ENCODE measurements around the gene FAR2.
"Not testable (repeated sequence)": the region's sequence is repeated elsewhere in the genome, so short reads cannot be mapped to it uniquely, and the experiment has no call there.

FAR2 gene

GRCh38 chr12:29155079-29155478, 6.0 kb downstream of the FAR2 start:
- no peak for DNase-seq

DNA sequence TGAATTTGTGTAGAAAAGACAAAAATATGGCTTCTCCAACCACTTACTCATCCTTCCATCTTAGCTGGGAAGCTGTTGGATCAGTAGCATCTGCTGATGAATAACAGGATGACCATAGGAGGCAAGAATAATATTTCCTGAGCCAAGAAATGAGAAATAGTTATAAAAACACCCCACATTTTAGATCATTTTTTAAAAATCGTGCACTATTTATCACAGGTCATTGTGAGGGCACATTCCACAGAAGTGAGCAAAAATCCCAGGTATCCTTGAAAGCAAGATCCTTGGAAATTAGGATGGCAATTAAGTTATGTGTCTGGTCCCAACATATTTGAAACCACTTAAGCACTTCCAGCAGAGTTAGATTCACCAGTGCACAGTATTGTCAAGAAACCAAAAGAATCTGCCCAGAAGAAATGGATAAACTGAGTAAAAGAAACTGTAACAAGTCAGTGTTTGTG, 8.4 kb downstream of the FAR2 start:
- DNase-seq, result no peak

DNA sequence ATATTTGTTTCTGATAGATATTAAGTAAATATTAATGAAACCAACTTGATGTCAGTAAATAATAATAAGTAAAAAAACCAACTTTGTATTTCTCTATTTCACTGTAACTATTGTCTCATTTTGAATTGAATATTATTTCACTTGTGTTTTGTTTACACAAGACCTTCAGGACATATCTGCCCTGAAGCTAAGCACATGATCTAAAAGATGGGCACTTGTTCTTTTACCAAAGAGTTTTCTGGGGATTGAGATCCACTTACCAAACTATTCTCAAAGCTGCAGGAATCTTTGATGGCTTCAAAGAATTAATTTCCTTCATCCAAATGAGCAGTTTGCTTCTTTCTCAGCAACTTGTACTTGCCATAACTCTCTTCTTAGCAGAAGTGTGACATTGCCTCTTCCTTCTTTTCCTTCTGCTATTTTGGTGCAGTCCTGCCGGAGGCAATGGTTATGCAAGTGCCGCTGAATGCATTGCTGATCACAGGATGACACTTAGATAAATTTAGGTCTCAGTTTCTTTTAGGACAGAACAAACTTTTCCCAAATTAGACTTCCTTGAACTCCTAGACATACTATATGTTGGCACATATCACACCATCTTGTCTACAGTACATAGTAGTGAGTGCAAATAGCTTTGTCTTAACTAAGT, 9.2 kb downstream of the FAR2 start:
- no peak for DNase-seq

DNA sequence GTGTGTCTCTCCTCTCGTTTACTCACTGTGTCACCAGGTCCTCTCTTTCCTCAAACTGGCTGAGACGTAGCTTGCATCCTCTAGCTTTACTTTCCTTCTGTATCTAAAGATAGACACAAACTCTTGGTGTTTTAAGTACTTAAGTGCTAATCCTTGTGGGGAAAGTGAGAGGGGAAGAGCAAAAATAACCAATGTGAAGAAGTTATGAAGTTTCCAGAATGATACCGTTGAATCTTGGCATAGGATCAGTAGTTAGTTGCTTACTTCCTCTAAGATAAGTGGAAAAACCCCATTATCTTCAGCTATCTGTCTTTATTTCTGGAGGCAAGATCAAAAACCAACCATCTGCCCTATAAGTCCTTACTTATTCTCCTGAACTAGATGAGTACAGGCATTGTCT, 10.6 kb downstream of the FAR2 start:
- no peak for DNase-seq

- DNase-seq, result no peak
Measured at GRCh38 chr12:29160230-29160629, 11.2 kb downstream of the FAR2 start.

GRCh38 chr12:29163146-29163545, 14.1 kb downstream of the FAR2 start:
- no peak for DNase-seq

GRCh38 chr12:29164477-29165393, 15.7 kb downstream of the FAR2 start:
- DNase-seq, result no peak

GRCh38 chr12:29167445-29167844, 18.4 kb downstream of the FAR2 start:
- no peak for DNase-seq

DNA sequence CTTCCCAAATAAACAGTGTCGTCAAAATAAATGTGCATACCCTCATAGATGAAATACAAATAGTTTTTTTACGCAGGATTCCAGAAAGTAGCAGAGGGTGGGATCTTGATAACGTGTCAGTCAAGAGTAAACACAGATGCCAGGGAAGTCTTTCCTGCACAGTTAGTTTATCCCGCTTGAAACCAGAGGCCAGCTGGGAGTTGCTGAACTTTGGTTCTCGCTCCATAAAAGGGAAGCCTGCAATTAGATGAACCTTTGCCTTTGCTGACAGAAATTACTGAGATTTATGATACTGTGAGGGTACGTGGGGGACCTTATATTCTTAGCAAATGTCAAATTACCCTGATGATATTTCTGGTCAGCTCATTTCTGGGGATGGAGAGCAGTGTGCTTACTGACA, 18.9 kb downstream of the FAR2 start:
- DNase-seq, result no peak

GRCh38 chr12:29169978-29170377, 20.9 kb downstream of the FAR2 start:
- DNase-seq, result not testable (repeated sequence)

GRCh38 chr12:29170478-29171084, 21.5 kb downstream of the FAR2 start:
- not testable (repeated sequence) for DNase-seq

DNA sequence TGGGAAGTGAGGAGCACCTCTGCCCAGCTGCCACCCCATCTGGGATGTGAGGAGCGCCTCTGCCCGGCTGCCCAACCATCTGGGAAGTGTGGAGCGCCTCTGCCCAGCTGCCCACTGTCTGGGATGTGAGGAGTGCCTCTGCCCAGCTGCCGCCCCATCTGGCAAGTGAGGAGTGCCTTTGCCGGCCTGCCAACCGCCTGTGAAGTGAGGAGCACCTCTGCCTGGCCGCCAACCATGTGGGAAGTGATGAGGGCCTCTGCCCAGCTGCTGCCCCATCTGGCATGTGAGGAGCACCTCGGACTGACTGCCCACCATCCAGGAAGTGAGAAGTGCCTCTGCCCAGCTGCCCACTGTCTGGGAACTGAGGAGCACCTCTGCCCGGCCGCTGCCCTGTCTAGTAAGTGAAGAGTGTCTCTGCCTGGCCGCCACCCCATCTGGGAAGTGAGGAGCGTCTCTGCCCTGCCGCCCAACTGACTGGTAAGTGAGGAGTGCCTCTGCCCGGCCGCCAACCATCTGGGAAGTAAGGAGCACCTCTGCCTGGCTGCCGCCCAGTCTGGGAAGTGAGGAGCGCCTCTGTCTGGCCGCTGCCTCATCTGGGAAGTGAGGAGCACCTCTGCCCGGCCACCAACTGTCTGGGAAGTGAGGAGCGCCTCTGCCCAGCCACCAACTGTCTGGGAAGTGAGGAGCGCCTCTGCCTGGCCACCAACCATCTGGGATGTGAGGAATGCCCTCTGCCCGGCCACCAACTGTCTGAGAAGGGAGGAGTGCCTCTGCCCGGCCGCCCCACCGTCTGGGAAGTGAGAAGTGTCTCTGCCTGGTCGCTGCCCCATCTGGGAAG, 22.6 kb downstream of the FAR2 start:
- no peak for DNase-seq

- DNase-seq, result no peak
Measured at GRCh38 chr12:29176941-29177340, 27.9 kb downstream of the FAR2 start.

- DNase-seq, result not testable (repeated sequence)
Measured at GRCh38 chr12:29182247-29182646, 33.2 kb downstream of the FAR2 start.

DNA sequence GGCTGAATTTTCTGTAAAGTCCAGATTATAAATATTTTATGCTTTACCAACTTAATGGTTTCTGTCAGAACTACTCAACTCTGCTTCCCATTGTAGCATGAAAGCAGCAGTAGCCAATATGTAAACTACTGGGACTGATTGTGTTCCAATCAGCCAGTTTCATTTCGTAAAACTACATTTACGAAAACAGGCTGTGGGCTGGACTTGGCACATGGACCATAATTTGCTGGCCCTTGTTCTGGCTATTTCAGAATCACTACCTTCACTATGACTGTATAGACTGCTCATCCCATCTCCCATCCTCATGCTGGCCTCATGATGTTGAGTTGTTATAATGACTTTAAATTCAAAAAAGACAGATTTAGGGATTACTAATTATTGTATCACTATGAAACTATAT, 38.7 kb downstream of the FAR2 start:
- DNase-seq, result no peak

GRCh38 chr12:29191267-29191850, 42.3 kb downstream of the FAR2 start:
- DNase-seq, result no peak

GRCh38 chr12:29198901-29199300, 49.8 kb downstream of the FAR2 start:
- DNase-seq, result no peak

DNA sequence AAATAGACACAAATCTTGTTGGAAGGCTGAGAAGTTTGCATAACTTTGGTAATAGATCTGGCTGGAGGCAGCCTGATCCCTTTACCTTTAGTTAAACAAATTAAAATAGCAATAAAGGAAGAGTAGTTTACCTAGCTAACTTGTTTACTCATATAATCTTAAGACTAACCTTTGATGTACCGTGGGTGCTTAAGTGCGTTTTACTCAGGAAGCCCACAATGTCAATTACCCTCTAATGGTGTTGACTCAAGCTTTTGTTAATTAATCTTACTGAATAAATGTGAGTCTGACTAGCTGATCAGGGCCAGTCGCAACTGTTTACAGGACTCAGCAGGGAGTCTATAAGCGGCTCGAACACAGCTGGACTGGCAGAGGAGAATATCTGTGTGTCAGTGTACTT, 51.5 kb downstream of the FAR2 start:
- DNase-seq, result peak; percentile 88

DNA sequence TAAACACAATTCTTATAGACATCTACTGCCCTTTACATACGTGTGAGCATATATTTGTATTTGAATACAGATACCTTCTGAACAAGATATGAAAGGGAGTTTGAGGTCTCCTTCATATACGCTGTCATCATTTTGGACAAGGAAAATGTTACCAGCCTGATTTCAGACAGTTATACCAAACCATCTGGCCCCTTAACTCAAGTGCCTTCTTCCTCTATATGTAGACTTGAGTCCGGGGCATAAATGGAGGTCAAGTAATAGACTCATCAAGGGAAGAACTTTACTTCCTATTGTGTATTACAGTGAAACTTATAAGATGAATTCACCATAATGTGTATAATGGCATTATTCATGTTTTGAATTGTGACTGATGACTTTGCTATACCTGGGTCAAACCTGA, 52.2 kb downstream of the FAR2 start:
- DNase-seq, result no peak

DNA sequence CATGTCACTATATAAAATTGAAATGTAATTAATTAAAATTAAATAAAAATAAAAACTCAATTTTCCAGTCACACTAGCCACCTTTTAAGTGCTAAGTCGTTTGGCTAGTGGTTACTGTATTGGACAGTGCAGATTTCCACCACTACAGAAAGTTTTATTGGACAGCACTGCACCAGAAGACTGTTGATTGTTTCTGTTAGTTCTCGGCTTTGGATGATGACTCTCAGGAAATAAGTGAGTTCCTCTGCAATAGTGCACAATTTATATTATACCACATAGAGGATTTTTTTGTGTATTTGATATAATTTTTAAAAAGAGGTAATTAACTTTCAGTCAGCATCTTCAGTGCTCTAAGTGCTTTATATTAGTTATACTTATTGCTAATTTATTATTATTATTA, 52.7 kb downstream of the FAR2 start:
- no peak for DNase-seq

DNA sequence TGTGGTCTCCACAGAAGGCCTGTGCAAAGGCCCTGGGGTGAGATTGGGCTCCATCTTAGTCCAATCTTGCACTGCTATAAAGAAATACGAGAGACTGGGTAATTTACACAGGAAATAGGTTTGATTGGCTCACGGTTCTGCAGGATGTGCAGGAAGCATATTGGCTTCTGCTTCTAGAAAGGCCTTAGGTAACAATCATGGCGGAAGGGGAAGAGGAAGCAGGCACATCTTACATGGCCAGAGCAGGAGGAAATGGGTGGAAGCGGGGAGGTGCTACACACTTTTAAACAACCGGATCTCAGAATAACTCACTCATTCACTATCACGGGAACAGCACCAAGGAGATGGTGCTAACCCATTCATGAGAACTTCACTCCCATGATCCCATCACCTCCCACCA, 55.4 kb downstream of the FAR2 start:
- DNase-seq, result no peak

- no peak for DNase-seq
Measured at GRCh38 chr12:29207120-29207519, 58.0 kb downstream of the FAR2 start.

GRCh38 chr12:29208060-29208459, 59.0 kb downstream of the FAR2 start:
- DNase-seq, result peak; percentile 41

All from NCI-H1105 treated with DMSO at 0.1 percent for 48 hours (cell line).